Measurements from ENCODE around the gene IP6K3.

- TF ChIP-seq CTCF (IDR thresholded peaks at IDR 0.05): no peak
- TF ChIP-seq POLR2AphosphoS5 (IDR thresholded peaks at IDR 0.05): no peak
- no peak for TF ChIP-seq EP300 (IDR thresholded peaks at IDR 0.05)
- no peak for TF ChIP-seq POLR2A (IDR thresholded peaks at IDR 0.05)
Observed at GRCh38 chr6:33765368-33765767, 18.7 kb upstream of the IP6K3 start.
